HepG2 (cell line): ENCODE results near the gene FBXL2. TPM values are rescaled to one million over a fixed set of nuclear protein-coding genes. Genes with fewer than 3 reads are reported as not detected.
A peak's percentile ranks its signal among the peaks of the same experiment; 100 is the strongest.

ENCODE experiments used
- ATAC-seq: fragments of 200-7000 bp; cut with Tn5 transposase; 3 replicates; pipeline ENCODE4 v1.9.1; 2020; ENCODE audit warnings: mild to moderate bottlenecking, moderate library complexity
- BruUV-seq: library from RNA; stranded (reverse); fragments of 400-500 nt; replicated peaks from 2 replicates; lab custom pipeline; 2021; lab: Mats Ljungman, UMichigan
- CTCF ChIA-PET: fragments of 300-600 bp; formaldehyde crosslinking; extraction: SDS; loops from one replicate; lab custom pipeline; 2021; ENCODE audit warnings: low total read pairs, inconsistent platforms, low intra/inter-chr PET ratio; lab: Yijun Ruan, JAX
- POLR2A ChIA-PET: fragments of 350-600 bp; sonication (Branson Sonifier 250); formaldehyde crosslinking; loops from one replicate; lab custom pipeline; 2020; ENCODE audit warnings: antibody characterized with exemption, inconsistent platforms; lab: Yijun Ruan, JAX
- DNase-seq: peaks from one replicate; pipeline ENCODE4 v3.0.0-alpha.2; 2015; ENCODE audit warnings: low spot score
- FAIRE-seq: peaks from 3 replicates; lab custom pipeline; 2011; peaks lifted over from hg19 to GRCh38; lab: Jason Lieb, UNC
- H2AFZ ChIP-seq: one replicate; pipeline ENCODE4 v1.6.1; 2011; ENCODE audit warnings: low read length, inconsistent platforms
- H3K27ac ChIP-seq: fragments of 300-600 bp; 3 replicates; pipeline ENCODE4 v1.8.0; 2011; ENCODE audit warnings: mixed run types, mild to moderate bottlenecking, mixed read lengths, low read length, inconsistent platforms; ENCODE audit not compliant: insufficient read depth; ENCODE audit errors: extremely low read length
- H3K27me3 ChIP-seq, 2 experiments: fragments of 200-600 bp in 1 of 2; 2 replicates in 1 of 2; 3 replicates in 1 of 2; pipeline versions ENCODE4 v1.6.0 to v1.8.0; 2011; ENCODE audit warnings: low read length in 2 of 2, mild to moderate bottlenecking in 2 of 2, moderate library complexity in 2 of 2, inconsistent platforms in 1 of 2; ENCODE audit not compliant: insufficient read depth in 2 of 2, control insufficient read depth in 1 of 2
- H3K36me3 ChIP-seq, 2 experiments: fragments of 200-600 bp in 1 of 2; replicated peaks in 1 of 2; 2 replicates in 1 of 2; 3 replicates in 1 of 2; pipeline versions ENCODE4 v1.5.1 to v1.8.0; 2011; ENCODE audit warnings: low read length in 2 of 2, inconsistent platforms in 1 of 2; ENCODE audit not compliant: insufficient read depth in 2 of 2, control insufficient read depth in 1 of 2
- H3K4me1 ChIP-seq: 2 replicates; pipeline ENCODE4 v1.5.1; 2012; ENCODE audit warnings: low read length, inconsistent platforms; ENCODE audit not compliant: insufficient read depth
- H3K4me2 ChIP-seq: 2 replicates; pipeline ENCODE4 v1.6.0; 2011; ENCODE audit warnings: low read depth, low read length, inconsistent platforms
- H3K4me3 ChIP-seq, 3 experiments: fragments of 200-600 bp in 1 of 3; sonication (generic), shearing (Covaris generic) in 1 of 3; replicated peaks in 1 of 3; 2 replicates each; pipeline ENCODE4 v1.5.1; 2011 to 2016; ENCODE audit warnings: low read length in 3 of 3, inconsistent platforms in 2 of 3, low read depth in 2 of 3, mild to moderate bottlenecking in 2 of 3, control low read depth in 1 of 3, mixed read lengths in 1 of 3; ENCODE audit not compliant: insufficient read depth in 1 of 3
- H3K79me2 ChIP-seq: one replicate; pipeline ENCODE4 v1.6.1; 2011; ENCODE audit warnings: low read length, inconsistent platforms; ENCODE audit not compliant: insufficient read depth
- H3K9ac ChIP-seq: 2 replicates; pipeline ENCODE4 v1.6.0; 2011; ENCODE audit warnings: mild to moderate bottlenecking, low read depth, low read length, inconsistent platforms; ENCODE audit not compliant: insufficient read depth
- H3K9me3 ChIP-seq: 2 replicates; pipeline ENCODE4 v1.5.1; 2012; ENCODE audit warnings: mild to moderate bottlenecking, low read length
- H4K20me1 ChIP-seq: 2 replicates; pipeline ENCODE4 v1.6.0; 2011; ENCODE audit warnings: inconsistent platforms, mild to moderate bottlenecking, low read length, moderate library complexity; ENCODE audit not compliant: insufficient read depth
- AGO2 ChIP-seq: fragments of 200-400 bp; formaldehyde crosslinking; optimal IDR thresholded peaks from 2 replicates; pipeline ENCODE3; 2017; ENCODE audit warnings: mild to moderate bottlenecking, low read depth, low read length, moderate library complexity
- HCFC1 ChIP-seq: fragments of 150-350 bp; IDR thresholded peaks from 2 replicates; pipeline ENCODE4 v1.6.1; 2014; ENCODE audit warnings: low read depth, low read length
- HDAC6 ChIP-seq: fragments of 200-600 bp; sonication (generic); IDR thresholded peaks from 2 replicates; pipeline ENCODE4 v1.7.0; 2017; ENCODE audit warnings: mild to moderate bottlenecking, antibody characterized with exemption, low read length, low read depth
- MED1 ChIP-seq: sonication (generic); formaldehyde crosslinking; IDR thresholded peaks from 2 replicates; pipeline ENCODE4 v1.4.0; 2020; ENCODE audit warnings: missing genetic modification reagents
- PHB2 ChIP-seq: fragments of 450-650 bp; IDR thresholded peaks from 2 replicates; pipeline ENCODE4 v1.6.1; 2018; ENCODE audit not compliant: partially characterized antibody
- REL ChIP-seq: sonication (generic); formaldehyde crosslinking; conservative IDR thresholded peaks from 2 replicates; pipeline ENCODE4 v1.8.0; 2022; ENCODE audit warnings: mild to moderate bottlenecking, missing genetic modification reagents, moderate library complexity
- STAT6 ChIP-seq: sonication (generic); formaldehyde crosslinking; IDR thresholded peaks from 2 replicates; pipeline ENCODE4 v1.4.0; 2020; ENCODE audit warnings: missing genetic modification reagents, mild to moderate bottlenecking, borderline replicate concordance
- ZBTB3 ChIP-seq: sonication (generic); formaldehyde crosslinking; IDR thresholded peaks from 2 replicates; pipeline ENCODE4 v1.4.0; 2020; ENCODE audit warnings: low read depth, mild to moderate bottlenecking, moderate library complexity, missing genetic modification reagents, borderline replicate concordance
- ZMAT5 ChIP-seq: sonication (generic); formaldehyde crosslinking; IDR thresholded peaks from 2 replicates; pipeline ENCODE4 v1.5.0; 2020; ENCODE audit warnings: mild to moderate bottlenecking, low read depth, missing genetic modification reagents, borderline replicate concordance
- WGBS: methylation state at CpG from one replicate; pipeline ENCODE4 v1.1.6; 2017; ENCODE audit warnings: low lambda C conversion rate; 5-methylcytosine and 5-hydroxymethylcytosine counted together
- in situ Hi-C: cut with HindIII; loops from 2 replicates; pipeline ENCODE4 v1.10.0; 2017; ENCODE audit warnings: low pct_unique_long_range_greater_than_20kb; ENCODE audit not compliant: extremely low pct_ligation_motif_present
- intact Hi-C: fragments of 100-400 bp; cut with micrococcal nuclease; formaldehyde crosslinking; loops from one replicate; pipeline ENCODE4 v1.10.0; 2022; ENCODE audit not compliant: unreplicated experiment
- polyA plus RNA-seq, 8 experiments: library from polyadenylated mRNA; depleted of rRNA in 3 of 8; stranded (reverse) in 7 of 8; unstranded in 1 of 8; fragments of >200 nt; fragmentation: Illumina TruSeq in 4 of 8; extraction: Trizol in 4 of 8; gene quantifications; 2 replicates each; pipeline versions ENCODE4 v1.2.1 to v1.2.3, GENCODE V29; 2011 to 2016; ENCODE audit warnings: low read depth in 4 of 8, missing spikeins in 1 of 8, mixed read lengths in 1 of 8; ENCODE audit not compliant: insufficient read depth in 1 of 8
- total RNA-seq, 5 experiments: library from RNA; depleted of rRNA; stranded (reverse); fragments of >200 nt; fragmentation: Illumina TruSeq; extraction: Trizol; gene quantifications; 2 replicates each; pipeline ENCODE4 v1.2.3, GENCODE V29; 2016; ENCODE audit warnings: low read depth in 1 of 5

The FBXL2 gene
- total and polyA plus RNA-seq, 2 of the 13 experiments (the other 11 are each of a cell fraction or from before 2014, with no cell fraction given) = 1.8 to 5.0 TPM

- TF ChIP-seq STAT6 = no peak
- TF ChIP-seq HCFC1 = no peak
- TF ChIP-seq ZBTB3 = no peak
- TF ChIP-seq AGO2 = no peak
- TF ChIP-seq MED1 (CRISPR knock-in tag) = no peak
- TF ChIP-seq ZMAT5 = no peak
- no peak for TF ChIP-seq HDAC6
- no peak for TF ChIP-seq REL
- TF ChIP-seq PHB2 = no peak
- TF ChIP-seq, all 625 proteins: peak for 0
- ChIA-PET POLR2A (no interaction called here), CTCF (no interaction called here)
- H3K27me3 ChIP-seq = no peaks in the 10 kb centered on the region; a peak in 1 of 5 replicates
- peak; percentile 8; the same call in 1 of the 3 replicates for ATAC-seq
- FAIRE-seq = no peak
- WGBS = 6% methylated on average over 11 of the region's 11 CpGs
- in situ Hi-C loops = no loop called here
- H2AFZ ChIP-seq = peak overlapping the region; percentile 27
- H3K9me3 ChIP-seq = no peaks in the 10 kb centered on the region
- no peaks in the 10 kb centered on the region for H3K36me3 ChIP-seq
- intact Hi-C loops = loop anchor here (10.0 kb wide), 1 partner anchor 93 kb away; no protein-coding TSS in a partner anchor
- no peak for DNase-seq
- peaks cover 23% of the 10 kb centered on the region for H3K4me1 ChIP-seq
- no peak overlapping the region for H3K27ac ChIP-seq
- H4K20me1 ChIP-seq = no peaks in the 10 kb centered on the region
- peak overlapping the region; percentile 89 for H3K4me2 ChIP-seq
- no TSS peak for BruUV-seq
- no peaks in the 10 kb centered on the region for H3K79me2 ChIP-seq
- peak overlapping the region; percentile 80 to 84 (median 80) for H3K4me3 ChIP-seq
- peak overlapping the region; percentile 67; the same call in 1 of the 2 replicates for H3K9ac ChIP-seq
Observed at GRCh38 chr3:33278163-33278562, 921 bp downstream of the FBXL2 start.
